ENCODE data around the gene CNBP. TPM values are rescaled to one million over a fixed set of nuclear protein-coding genes. Genes with fewer than 3 reads are reported as not detected.
A peak's percentile ranks its signal among the peaks of the same experiment; 100 is the strongest.

Gene CNBP
- total and polyA plus RNA-seq, 2 of the 13 experiments (the other 11 are each of a cell fraction or from before 2014, with no cell fraction given) = 282 to 354 TPM

DNA sequence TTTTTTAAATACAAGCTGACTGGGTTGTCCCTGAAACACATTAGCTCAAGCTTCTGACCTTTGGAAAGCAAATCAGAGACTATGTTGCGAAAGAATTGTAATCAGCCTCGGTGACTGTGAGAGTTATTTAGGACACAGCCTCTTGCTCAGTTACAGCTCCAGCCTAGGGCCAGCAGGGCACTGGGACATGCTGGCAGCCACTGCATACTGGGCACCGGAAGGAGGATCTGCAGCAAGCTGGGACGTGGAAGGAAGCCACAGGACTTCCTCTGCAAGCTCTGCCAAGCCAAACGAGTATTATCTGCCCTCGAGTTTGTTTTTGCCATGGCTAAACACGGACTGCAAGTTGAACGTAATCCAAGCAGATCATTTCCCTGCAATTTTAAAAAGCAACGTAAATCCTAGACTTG lies 41.3 kb upstream of the CNBP start (continued):
- TF ChIP-seq ZBTB40 (IDR thresholded peaks at IDR 0.05) (no peak), ZBTB40 (CRISPR knock-in tag; IDR thresholded peaks at IDR 0.05) (no peak), MEIS1 (CRISPR knock-in tag; IDR thresholded peaks at IDR 0.05; ENCODE audit: borderline replicate concordance) (no peak), YY1 (IDR thresholded peaks at IDR 0.05; ENCODE audit: insufficient read depth, insufficient replicate concordance, low read depth, low read length) (peak; percentile 51), ZNF567 (CRISPR knock-in tag; IDR thresholded peaks at IDR 0.05; ENCODE audit: borderline replicate concordance) (no peak), ZNF367 (CRISPR knock-in tag; IDR thresholded peaks at IDR 0.05; ENCODE audit: borderline replicate concordance) (no peak), ZNF549 (CRISPR knock-in tag; IDR thresholded peaks at IDR 0.05) (no peak), ZBTB42 (CRISPR knock-in tag; IDR thresholded peaks at IDR 0.05) (no peak), SYNCRIP (IDR thresholded peaks at IDR 0.05; ENCODE audit: insufficient read depth, low read depth, low read length) (no peak), ZNF513 (CRISPR knock-in tag; conservative IDR thresholded peaks at IDR 0.05) (no peak), ZNF264 (CRISPR knock-in tag; IDR thresholded peaks at IDR 0.05) (no peak), AGO1 (IDR thresholded peaks at IDR 0.05; ENCODE audit: low read depth, low read length, poor library complexity, severe bottlenecking) (no peak), ARID4A (CRISPR knock-in tag; IDR thresholded peaks at IDR 0.05; ENCODE audit: borderline replicate concordance) (no peak; the same call in 1 of the 2 replicates)
- TF ChIP-seq, protein P1, sequence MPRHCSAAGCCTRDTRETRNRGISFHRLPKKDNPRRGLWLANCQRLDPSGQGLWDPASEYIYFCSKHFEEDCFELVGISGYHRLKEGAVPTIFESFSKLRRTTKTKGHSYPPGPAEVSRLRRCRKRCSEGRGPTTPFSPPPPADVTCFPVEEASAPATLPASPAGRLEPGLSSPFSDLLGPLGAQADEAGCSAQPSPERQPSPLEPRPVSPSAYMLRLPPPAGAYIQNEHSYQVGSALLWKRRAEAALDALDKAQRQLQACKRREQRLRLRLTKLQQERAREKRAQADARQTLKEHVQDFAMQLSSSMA (CRISPR knock-in tag; IDR thresholded peaks at IDR 0.05) = no peak

Data from HepG2 (cell line).